Endothelial cell of umbilical vein (primary cell): ENCODE data around the gene RNU6-8. TPM values are rescaled to one million over a fixed set of nuclear protein-coding genes. Genes with fewer than 3 reads are reported as not detected.

Source experiments
- BruUV-seq: library from RNA; stranded (reverse); fragments of 400-500 nt; replicated peaks from 2 replicates; lab custom pipeline; 2021; lab: Mats Ljungman, UMichigan
- CTCF ChIA-PET: fragments of 300-600, 350-600 bp; sonication (Branson Sonifier 250); formaldehyde crosslinking; loops from one replicate; lab custom pipeline; 2021; ENCODE audit warnings: antibody characterized with exemption, inconsistent platforms; lab: Charles Lee
- POLR2A ChIA-PET: fragments of 300-600, 350-600 bp; sonication (Branson Sonifier 250); formaldehyde crosslinking; loops from one replicate; lab custom pipeline; 2021; ENCODE audit warnings: antibody characterized with exemption, inconsistent platforms; lab: Charles Lee
- DNase-seq: peaks from one replicate; pipeline ENCODE4 v3.0.0-alpha.2; 2011; ENCODE audit warnings: low read depth, low spot score
- FAIRE-seq: peaks from 2 replicates; lab custom pipeline; 2011; peaks lifted over from hg19 to GRCh38; lab: Jason Lieb, UNC
- H2AFZ ChIP-seq: 2 replicates; pipeline ENCODE4 v1.6.0; 2012; ENCODE audit warnings: low read depth, low read length, control low read depth, inconsistent platforms
- H3K27ac ChIP-seq: 2 replicates; pipeline ENCODE4 v1.5.1; 2011; ENCODE audit warnings: low read depth, mild to moderate bottlenecking, control low read depth, low read length, moderate library complexity; ENCODE audit not compliant: insufficient read depth
- H3K27me3 ChIP-seq, 2 experiments: 2 replicates each; pipeline versions ENCODE4 v1.6.0 to v1.6.1; 2011; ENCODE audit warnings: low read length in 2 of 2, mixed read lengths in 1 of 2; ENCODE audit not compliant: control insufficient read depth in 2 of 2, insufficient read depth in 2 of 2
- H3K36me3 ChIP-seq, 2 experiments: 2 replicates in 1 of 2; 3 replicates in 1 of 2; pipeline ENCODE4 v1.5.1; 2011; ENCODE audit warnings: low read length in 2 of 2, mild to moderate bottlenecking in 1 of 2, moderate library complexity in 1 of 2; ENCODE audit not compliant: control insufficient read depth in 2 of 2, insufficient read depth in 2 of 2; ENCODE audit errors: extremely low read depth in 1 of 2
- H3K4me1 ChIP-seq: 3 replicates; pipeline ENCODE4 v1.5.1; 2011; ENCODE audit warnings: mild to moderate bottlenecking, low read length; ENCODE audit not compliant: control insufficient read depth, insufficient read depth; ENCODE audit errors: extremely low read depth
- H3K4me2 ChIP-seq: 2 replicates; pipeline ENCODE4 v1.6.1; 2011; ENCODE audit warnings: low read length, control low read depth, mixed read lengths; ENCODE audit not compliant: insufficient read depth
- H3K4me3 ChIP-seq, 3 experiments: fragments of 200-600 bp in 1 of 3; sonication (generic), shearing (Covaris generic) in 1 of 3; replicated peaks in 1 of 3; 2 replicates each; pipeline ENCODE4 v1.5.1; 2011 to 2016; ENCODE audit warnings: control low read depth in 3 of 3, low read length in 3 of 3, mild to moderate bottlenecking in 2 of 3, inconsistent platforms in 1 of 3, low read depth in 1 of 3, moderate library complexity in 1 of 3; ENCODE audit not compliant: insufficient read depth in 1 of 3
- H3K79me2 ChIP-seq: 2 replicates; pipeline ENCODE4 v1.6.0; 2012; ENCODE audit warnings: low read length, inconsistent platforms; ENCODE audit not compliant: control insufficient read depth, insufficient read depth
- H3K9ac ChIP-seq: replicated peaks from 2 replicates; pipeline ENCODE3; 2011; ENCODE audit warnings: low read length, control low read depth; ENCODE audit not compliant: insufficient read depth; ENCODE audit errors: extremely low read depth
- H3K9me1 ChIP-seq: replicated peaks from 3 replicates; pipeline ENCODE4 v1.6.0; 2011; ENCODE audit warnings: mild to moderate bottlenecking, low read length; ENCODE audit not compliant: control insufficient read depth, insufficient read depth; ENCODE audit errors: extremely low read depth
- H3K9me3 ChIP-seq: replicated peaks from 2 replicates; pipeline ENCODE4 v1.5.1; 2012; ENCODE audit warnings: low read length, inconsistent platforms; ENCODE audit not compliant: control insufficient read depth, insufficient read depth
- H4K20me1 ChIP-seq: replicated peaks from 2 replicates; pipeline ENCODE3; 2011; ENCODE audit warnings: mild to moderate bottlenecking, low read length; ENCODE audit not compliant: control insufficient read depth, insufficient read depth; ENCODE audit errors: extremely low read depth
- CTCF ChIP-seq, 2 donors: IDR thresholded peaks; 1 replicate in 1 of 2; 2 replicates in 1 of 2; pipeline ENCODE4 v1.5.1; 2011; ENCODE audit warnings: low read length in 2 of 2, mild to moderate bottlenecking in 2 of 2, moderate library complexity in 2 of 2, control low read depth in 1 of 2, inconsistent platforms in 1 of 2, low read depth in 1 of 2; ENCODE audit not compliant: insufficient read depth in 1 of 2; ENCODE audit errors: extremely low read depth in 1 of 2
- EZH2 ChIP-seq: IDR thresholded peaks from 2 replicates; pipeline ENCODE4 v1.6.1; 2012; ENCODE audit warnings: borderline replicate concordance, low read depth, mild to moderate bottlenecking, moderate library complexity, low read length, inconsistent platforms; ENCODE audit not compliant: severe bottlenecking
- FOS ChIP-seq: IDR thresholded peaks from 2 replicates; pipeline ENCODE4 v1.6.1; 2011; ENCODE audit warnings: mild to moderate bottlenecking, low read length, moderate library complexity, borderline replicate concordance; ENCODE audit not compliant: insufficient read depth
- GATA2 ChIP-seq: IDR thresholded peaks from 2 replicates; pipeline ENCODE4 v1.7.0; 2011; ENCODE audit warnings: low read depth, mild to moderate bottlenecking, moderate library complexity, mixed read lengths, low read length; ENCODE audit not compliant: insufficient read length, insufficient read depth
- JUN ChIP-seq: IDR thresholded peaks from 2 replicates; pipeline ENCODE4 v1.6.1; 2011; ENCODE audit warnings: borderline replicate concordance, low read depth; ENCODE audit not compliant: insufficient read length, insufficient read depth
- MAX ChIP-seq: IDR thresholded peaks from 2 replicates; pipeline ENCODE4 v1.6.1; 2011; ENCODE audit not compliant: insufficient read depth, insufficient read length
- MYC ChIP-seq: IDR thresholded peaks from one replicate; pipeline ENCODE4 v1.6.1; 2011; ENCODE audit warnings: mild to moderate bottlenecking, low read depth, low read length
- POLR2A ChIP-seq: IDR thresholded peaks from 2 replicates; pipeline ENCODE4 v1.6.1; 2012; ENCODE audit warnings: low read depth, mild to moderate bottlenecking, control low read depth, low read length
- POLR2AphosphoS5 ChIP-seq: IDR thresholded peaks from 2 replicates; pipeline ENCODE4 v1.6.1; 2012; ENCODE audit warnings: low read depth, mild to moderate bottlenecking, control low read depth, low read length, moderate library complexity; ENCODE audit not compliant: insufficient read depth
- dilution Hi-C: fragments of 300-500 bp; cut with MboI; formaldehyde crosslinking; loops from one replicate; pipeline ENCODE4 v1.15.0; 2019; ENCODE audit warnings: low sequenced_read_pairs; ENCODE audit not compliant: extremely low pct_ligation_motif_present
- intact Hi-C: fragments of 100-400 bp; cut with micrococcal nuclease; formaldehyde crosslinking; loops from one replicate; pipeline ENCODE4 v1.10.0; 2022
- polyA plus RNA-seq, 4 experiments: library from polyadenylated mRNA; depleted of rRNA in 3 of 4; stranded (reverse) in 3 of 4; unstranded in 1 of 4; fragments of >200 nt; gene quantifications; 2 replicates each; pipeline versions ENCODE4 v1.2.1 to v1.2.3, GENCODE V29; 2011 to 2012; ENCODE audit warnings: missing spikeins in 1 of 4
- total RNA-seq: library from RNA; stranded (reverse); gene quantifications from 2 replicates; pipeline ENCODE4 v1.2.3, GENCODE V29; 2021

Gene RNU6-8
- total and polyA plus RNA-seq, 2 donors (not counting 3 experiments of a cell fraction or from before 2014, with no cell fraction given): not detected

- TF ChIP-seq FOS: no peak
- no peak for TF ChIP-seq MAX
- TF ChIP-seq CTCF (IDR thresholded peaks at IDR 0.05; ENCODE audit: extremely low read depth in 1 of 2, insufficient read depth in 1 of 2, low read depth in 1 of 2, low read length in 2 of 2): no peak
- no peak for TF ChIP-seq EZH2
- no peak for TF ChIP-seq JUN
- TF ChIP-seq GATA2: no peak
- no peak for TF ChIP-seq POLR2A
- TF ChIP-seq POLR2AphosphoS5: no peak
- no peak for TF ChIP-seq MYC
- DNase-seq (no peak), FAIRE-seq (no peak)
- Histone ChIP-seq H2AFZ (no peak overlapping the region), H3K27ac (no peak overlapping the region), H3K79me2 (no peaks in the 10 kb centered on the region), H3K27me3 (peaks cover 2 to 5% of the 10 kb centered on the region in 2 experiments), H3K4me2 (no peak overlapping the region), H3K4me1 (no peaks in the 10 kb centered on the region), H3K9ac (no peak overlapping the region), H3K4me3 (no peak overlapping the region), H3K36me3 (no peaks in the 10 kb centered on the region), H3K9me1 (no peaks in the 10 kb centered on the region), H4K20me1 (peaks cover 2% of the 10 kb centered on the region), H3K9me3 (no peaks in the 10 kb centered on the region)
- ChIA-PET CTCF (no interaction called here), POLR2A (no interaction called here)
- dilution Hi-C loops (no loop called here), intact Hi-C loops (no loop called here)
- BruUV-seq: no TSS peak
Observed at GRCh38 chr14:32192712-32193373, 10.2 kb downstream of the RNU6-8 start.
